Activated CD4-positive, CD25-positive, alpha-beta regulatory T cell treated with anti-CD3 and anti-CD28 coated beads, Interleukin-2, amount 50 U/mL, for 24 hours (primary cell): ENCODE measurements around the gene FAM171A2.

Experiments
- ATAC-seq, 2 donors: fragments of 150-1000 bp; cut with Tn5 transposase; one replicate each; pipeline ENCODE4 v1.10.0; 2021; ENCODE audit warnings: mild to moderate bottlenecking in 1 of 2, moderate library complexity in 1 of 2

FAM171A2 gene

DNA sequence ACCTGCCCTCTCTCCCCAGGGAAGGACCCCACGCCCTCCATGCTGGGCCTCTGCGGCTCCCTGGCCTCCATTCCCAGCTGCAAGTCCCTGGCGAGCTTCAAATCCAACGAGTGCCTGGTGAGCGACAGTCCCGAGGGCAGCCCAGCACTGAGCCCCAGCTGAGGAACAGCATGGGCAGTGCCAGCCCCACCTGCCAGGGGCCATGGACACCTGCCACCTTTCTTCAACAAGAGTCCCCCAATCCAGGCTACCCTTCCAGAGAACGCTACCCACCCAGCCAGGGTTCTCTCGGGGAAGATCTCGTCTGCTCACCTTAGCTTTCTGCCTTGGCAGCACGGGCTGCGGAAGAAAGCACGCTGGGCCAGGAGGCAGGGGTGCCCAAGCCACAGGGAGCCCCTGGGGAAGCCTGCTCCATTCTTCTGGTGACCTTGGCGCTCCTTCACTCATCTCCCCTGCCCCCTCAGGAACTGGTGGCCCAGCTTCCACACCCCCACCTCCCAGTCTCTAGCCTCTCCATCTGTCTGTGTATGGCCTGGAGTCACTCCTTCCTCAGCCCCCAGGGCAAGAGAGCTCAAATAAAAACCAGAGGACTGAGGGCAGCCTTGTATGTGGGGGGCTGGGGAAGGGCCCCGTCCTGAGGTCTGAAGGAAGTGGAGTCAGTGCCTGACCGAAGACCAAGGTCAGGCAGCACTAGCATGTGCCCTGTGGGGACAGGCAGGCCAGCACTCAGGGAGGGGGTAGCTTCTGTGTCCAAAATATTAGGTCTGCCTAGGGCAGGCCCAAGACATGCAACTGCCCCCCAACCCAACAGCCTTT, 45.4 kb downstream of the FAM171A2 start:
- ATAC-seq: no peak

DNA sequence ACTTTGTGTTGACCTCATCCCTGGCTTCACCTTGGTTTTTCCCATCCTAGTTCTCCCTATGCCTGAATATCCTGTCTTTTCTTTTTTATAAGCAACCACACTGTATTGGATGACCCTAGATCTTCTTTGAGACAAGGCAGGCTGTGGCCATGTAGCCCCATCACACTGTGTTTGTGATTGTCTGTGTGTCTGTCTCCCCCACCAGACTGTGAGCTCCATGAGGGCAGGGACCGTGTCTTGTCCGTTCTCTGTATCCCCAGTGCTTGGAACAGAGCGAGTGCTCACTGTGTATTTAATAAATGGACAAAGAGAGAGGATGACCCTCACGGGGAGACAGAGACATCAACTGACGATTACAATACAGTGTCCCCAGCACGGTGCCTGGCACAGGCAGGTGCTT, 46.1 kb downstream of the FAM171A2 start:
- ATAC-seq: no peak

GRCh38 chr17:44315760-44316731, 47.6 kb downstream of the FAM171A2 start:
- no peak for ATAC-seq

GRCh38 chr17:44314869-44315661, 48.6 kb downstream of the FAM171A2 start:
- peak; percentile 57 to 58 for ATAC-seq

GRCh38 chr17:44314524-44314868, 49.2 kb downstream of the FAM171A2 start:
- ATAC-seq: no peak

DNA sequence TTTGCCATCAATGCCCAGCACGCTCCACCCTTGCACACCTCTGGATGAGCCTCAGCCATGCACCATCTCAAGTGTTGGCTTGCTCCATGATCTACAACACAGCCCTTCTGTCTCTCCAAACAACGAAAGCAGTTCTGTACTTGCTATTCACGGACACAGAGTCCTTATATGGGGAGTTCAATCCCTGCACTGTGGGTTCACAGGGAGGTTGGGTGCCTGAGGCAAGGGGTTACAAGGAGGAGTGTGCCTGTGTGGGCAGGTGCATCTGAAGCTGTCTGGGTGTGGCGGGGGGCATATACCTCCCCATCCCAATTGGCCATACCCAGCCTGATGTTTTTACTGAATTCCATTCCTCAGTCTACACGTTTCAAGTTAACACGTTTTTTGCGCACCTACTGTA, 49.6 kb downstream of the FAM171A2 start:
- no peak for ATAC-seq

DNA sequence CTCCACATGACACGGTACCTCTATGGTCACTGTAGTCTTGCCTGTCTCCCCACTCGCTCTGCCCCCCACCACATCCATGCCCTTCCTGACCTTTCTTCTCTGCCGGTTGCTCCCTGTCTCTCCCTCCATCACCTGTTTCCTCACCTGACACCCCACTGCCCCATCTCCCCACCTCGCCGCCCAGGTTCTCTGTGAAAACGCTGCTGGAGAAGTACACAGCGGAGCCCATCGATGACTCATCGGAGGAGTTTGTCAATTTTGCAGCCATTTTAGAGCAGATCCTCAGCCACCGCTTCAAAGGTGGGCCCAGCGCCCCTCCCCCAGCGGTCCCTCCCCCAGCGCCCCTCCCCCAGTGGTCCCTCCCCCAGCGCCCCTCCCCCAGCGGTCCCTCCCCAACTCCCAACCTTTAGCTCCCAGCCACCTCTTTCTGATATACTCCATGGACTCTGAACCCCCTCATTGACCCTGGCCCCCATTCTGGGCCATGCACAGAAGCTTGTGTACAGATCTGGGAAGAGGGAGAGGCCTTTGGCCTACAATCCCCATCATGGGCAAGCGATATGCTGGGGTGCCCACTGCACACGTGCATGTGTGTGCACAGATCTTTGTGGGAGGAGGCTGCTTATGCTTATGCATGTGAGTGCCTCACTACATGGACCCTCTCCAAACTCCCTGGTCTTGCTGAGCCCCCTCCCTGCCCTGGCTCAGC, 51.1 kb downstream of the FAM171A2 start:
- no peak for ATAC-seq

DNA sequence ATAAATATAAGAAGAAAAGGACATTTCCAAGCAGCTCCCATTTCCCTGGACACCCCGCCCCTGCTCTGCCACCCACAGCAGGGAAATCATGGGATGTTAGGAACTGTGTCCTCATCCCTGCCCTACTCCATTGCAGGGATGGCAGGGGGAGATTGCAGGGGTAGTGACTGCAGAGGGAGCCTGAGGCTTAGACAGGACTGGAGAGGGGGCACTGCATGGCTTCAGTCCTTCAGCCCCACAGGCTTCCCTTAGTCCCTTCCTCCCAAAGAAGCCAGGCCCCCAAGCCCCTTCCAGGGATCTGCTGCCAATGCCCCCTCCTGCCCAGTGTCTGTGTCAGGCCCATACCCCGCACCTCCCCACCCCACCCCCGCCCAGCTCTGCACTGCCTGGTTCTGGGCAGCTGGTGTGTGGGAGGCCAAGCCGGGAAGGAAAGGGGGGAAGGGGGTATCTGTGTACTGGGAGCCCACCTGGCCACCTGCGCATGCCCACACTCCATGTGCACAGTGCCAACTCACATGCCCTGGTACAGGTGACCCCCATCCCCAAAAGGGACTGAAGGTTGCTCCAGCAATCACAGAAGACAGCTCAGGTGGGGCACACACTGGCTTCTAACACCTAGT, 52.0 kb downstream of the FAM171A2 start:
- no peak for ATAC-seq

DNA sequence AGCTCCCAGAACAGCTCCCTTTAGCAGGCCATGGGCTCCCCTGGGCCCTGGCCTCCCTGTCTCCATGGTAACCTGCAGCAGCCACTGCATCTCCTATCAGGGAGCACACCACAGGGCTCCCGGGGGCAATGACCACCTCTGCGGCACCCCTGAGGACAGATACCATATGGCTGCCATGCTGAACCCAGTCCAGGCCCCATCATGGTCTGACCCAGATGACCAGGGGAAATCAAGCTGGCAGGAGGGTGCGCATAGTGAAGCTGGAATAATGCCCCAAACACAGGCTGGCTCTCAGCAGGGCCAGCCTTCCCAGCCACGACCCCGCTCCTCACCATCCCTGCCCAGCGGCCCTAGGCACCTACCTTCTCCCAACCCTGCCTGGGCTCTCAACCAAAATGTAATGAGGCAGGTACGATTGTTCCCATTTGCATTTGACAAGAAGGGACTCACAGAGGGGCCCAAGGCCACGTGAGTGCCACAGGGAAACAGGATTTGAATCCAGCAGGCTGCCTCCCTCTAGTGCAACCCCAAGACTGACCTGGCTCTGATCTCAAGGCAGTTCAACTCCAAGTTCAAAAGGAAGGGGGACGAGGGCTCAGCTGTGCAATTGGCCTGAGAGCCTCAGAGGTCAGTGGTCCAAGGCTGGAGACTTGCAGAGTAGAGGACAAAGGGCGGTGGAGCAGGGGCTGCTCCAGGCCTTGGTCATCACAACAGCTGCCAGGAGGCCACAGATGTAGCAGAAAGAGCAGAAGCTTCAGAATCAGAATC, 52.9 kb downstream of the FAM171A2 start:
- no peak for ATAC-seq

DNA sequence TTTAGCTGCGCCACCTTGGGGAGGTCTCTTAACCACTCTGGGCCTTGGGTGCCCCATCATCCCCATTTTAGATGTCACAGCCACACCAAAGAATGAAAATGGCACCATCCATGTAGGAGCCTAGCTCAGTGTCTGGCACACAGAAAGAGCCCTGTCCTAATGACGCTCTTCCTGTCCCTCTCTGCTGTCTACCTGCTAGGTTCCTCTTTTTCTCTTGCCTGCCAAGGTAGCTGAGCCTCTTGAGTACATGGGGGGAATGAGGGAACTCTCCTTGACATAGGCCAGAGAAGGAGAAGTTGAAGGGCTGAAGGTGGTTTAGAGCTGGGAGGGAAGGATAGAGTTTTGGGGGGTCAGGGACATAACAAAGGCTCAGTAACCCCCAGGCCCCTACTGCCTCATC, 53.5 kb downstream of the FAM171A2 start:
- ATAC-seq: no peak

GRCh38 chr17:44309472-44309871, 54.2 kb downstream of the FAM171A2 start:
- no peak for ATAC-seq

DNA sequence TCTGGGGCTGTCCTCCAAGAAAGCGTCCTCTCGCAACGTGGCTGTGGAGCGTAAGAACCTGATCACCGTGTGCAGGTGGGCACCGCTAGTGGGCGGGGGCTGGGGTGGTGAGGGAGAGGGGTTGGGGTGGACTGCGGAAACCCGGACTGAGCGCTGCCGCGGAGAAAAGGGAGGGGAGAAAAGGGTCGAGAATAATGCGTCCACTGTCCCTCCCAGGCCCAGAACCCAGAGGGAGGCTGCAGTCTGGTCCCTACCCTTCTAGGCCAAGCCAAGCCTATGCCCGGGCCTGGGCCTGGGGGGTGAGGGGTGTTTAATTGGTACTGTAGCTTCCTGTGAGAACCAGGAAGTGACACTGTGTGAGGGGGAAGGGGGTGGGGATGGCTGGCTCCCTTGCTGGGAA, 54.8 kb downstream of the FAM171A2 start:
- ATAC-seq: no peak

GRCh38 chr17:44308320-44308818, 55.3 kb downstream of the FAM171A2 start, which contains the start of gene RUNDC3A:
TSS of gene RUNDC3A (plus strand) at chr17:44308601. CDS start at chr17:44308833, 232 bp downstream.
- ATAC-seq: peak; percentile 84 to 85

DNA sequence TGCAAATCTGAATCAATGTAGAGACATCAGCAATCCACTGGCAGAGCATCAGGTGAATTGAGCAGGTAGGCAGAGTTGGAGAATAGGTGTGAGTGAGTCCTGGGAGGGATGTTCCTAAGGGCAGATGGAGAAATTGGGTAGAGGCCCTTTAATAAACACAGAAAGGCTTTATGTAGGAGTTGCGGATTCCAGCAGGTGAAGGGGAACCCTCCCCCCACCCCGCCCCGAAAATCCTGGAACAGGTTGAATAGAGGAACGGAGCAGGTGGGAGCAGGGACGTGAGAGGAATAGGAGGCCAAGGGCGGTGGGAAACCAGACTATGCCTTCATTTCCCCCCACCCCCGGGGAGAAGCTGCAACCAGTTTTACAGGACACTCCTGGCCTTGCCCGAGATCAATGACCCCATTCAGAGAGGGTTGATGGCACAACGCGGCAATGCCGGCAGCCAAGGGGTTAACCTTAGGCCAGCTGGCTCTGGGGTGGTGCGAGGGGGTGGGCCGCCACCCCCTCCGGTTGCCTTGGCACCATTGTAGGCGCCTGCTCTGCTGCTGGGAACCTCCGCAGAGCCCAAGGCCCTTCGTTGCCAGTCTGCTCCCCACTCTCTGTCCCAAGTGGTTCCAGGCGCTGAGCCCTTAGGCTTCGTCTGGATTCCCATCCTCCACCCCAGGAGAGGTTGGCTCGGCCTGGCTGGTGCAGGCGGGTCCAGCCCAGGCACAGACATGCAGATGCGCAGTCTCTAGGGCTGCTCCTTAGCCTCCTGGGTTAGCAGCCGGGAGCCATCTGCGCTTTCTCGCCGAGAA, 56.1 kb downstream of the FAM171A2 start:
- ATAC-seq: peak in 1 of 2 donors; percentile 25

- no peak for ATAC-seq
Measured at GRCh38 chr17:44304651-44305050, 59.0 kb downstream of the FAM171A2 start.
